Stimulated activated naive CD4-positive, alpha-beta T cell (primary cell): ENCODE data around the gene DNM1.
A peak's percentile ranks its signal among the peaks of the same experiment; 100 is the strongest.

Experiments
- DNase-seq, 6 experiments: peaks; one replicate each; lab custom pipeline; 2025; lab: John Stamatoyannopoulos, UW

Gene DNM1

GRCh38 chr9:128203024-128203706, at the start of gene DNM1:
TSS of gene DNM1 (plus strand) at chr9:128203379. CDS start at chr9:128203471, 92 bp downstream.
- DNase-seq: peak; percentile 35 to 80 (median 64)

GRCh38 chr9:128153947-128154695, 49.1 kb upstream of the DNM1 start:
- no peak for DNase-seq

- DNase-seq: no peak
Measured at GRCh38 chr9:128155736-128156500, 47.3 kb upstream of the DNM1 start.

GRCh38 chr9:128159522-128159783, 43.7 kb upstream of the DNM1 start:
- peak; percentile 50 to 67 (median 59) for DNase-seq

GRCh38 chr9:128159784-128160602, 43.2 kb upstream of the DNM1 start, which contains the start of gene BBLN:
TSS of gene BBLN (plus strand) at chr9:128160265. CDS start at chr9:128160408, 143 bp downstream.
- peak; percentile 84 to 92 (median 90) for DNase-seq

GRCh38 chr9:128160603-128160987, 42.6 kb upstream of the DNM1 start:
- peak in 3 of 6 experiments; percentile 19 to 61 (median 23) for DNase-seq

- no peak for DNase-seq
Measured at GRCh38 chr9:128161215-128161902, 41.8 kb upstream of the DNM1 start.

GRCh38 chr9:128162215-128163026, 40.8 kb upstream of the DNM1 start:
- no peak for DNase-seq

- DNase-seq: no peak
Measured at GRCh38 chr9:128163027-128163515, 40.1 kb upstream of the DNM1 start.

GRCh38 chr9:128163523-128164306, 39.5 kb upstream of the DNM1 start:
- DNase-seq: no peak

GRCh38 chr9:128164307-128164885, 38.8 kb upstream of the DNM1 start:
- no peak for DNase-seq

- no peak for DNase-seq
Measured at GRCh38 chr9:128166169-128166568, 37.0 kb upstream of the DNM1 start.

GRCh38 chr9:128167209-128167608, 36.0 kb upstream of the DNM1 start:
- DNase-seq: no peak

GRCh38 chr9:128168731-128169308, 34.4 kb upstream of the DNM1 start:
- DNase-seq: no peak

GRCh38 chr9:128169492-128169891, 33.7 kb upstream of the DNM1 start:
- no peak for DNase-seq

- DNase-seq: no peak
Measured at GRCh38 chr9:128169925-128170324, 33.3 kb upstream of the DNM1 start.

- no peak for DNase-seq
Measured at GRCh38 chr9:128174062-128174461, 29.1 kb upstream of the DNM1 start.

- no peak for DNase-seq
Measured at GRCh38 chr9:128175102-128175563, 28.0 kb upstream of the DNM1 start.

- no peak for DNase-seq
Measured at GRCh38 chr9:128175726-128176125, 27.5 kb upstream of the DNM1 start.
